ENCODE results near the gene ADCY10. TPM values are rescaled to one million over a fixed set of nuclear protein-coding genes. Genes with fewer than 3 reads are reported as not detected.

The ADCY10 gene
- total RNA-seq, 2 experiments from 2014 or later: 0.15 TPM; not detected in 1

GRCh38 chr1:167950569-167950968 lies 36.6 kb upstream of the ADCY10 start:
- H3K27ac ChIP-seq (ENCODE audit: low read depth, low read length, poor library complexity, severe bottlenecking): no peak overlapping the region
- POLR2A ChIA-PET: no interaction called here

DNA sequence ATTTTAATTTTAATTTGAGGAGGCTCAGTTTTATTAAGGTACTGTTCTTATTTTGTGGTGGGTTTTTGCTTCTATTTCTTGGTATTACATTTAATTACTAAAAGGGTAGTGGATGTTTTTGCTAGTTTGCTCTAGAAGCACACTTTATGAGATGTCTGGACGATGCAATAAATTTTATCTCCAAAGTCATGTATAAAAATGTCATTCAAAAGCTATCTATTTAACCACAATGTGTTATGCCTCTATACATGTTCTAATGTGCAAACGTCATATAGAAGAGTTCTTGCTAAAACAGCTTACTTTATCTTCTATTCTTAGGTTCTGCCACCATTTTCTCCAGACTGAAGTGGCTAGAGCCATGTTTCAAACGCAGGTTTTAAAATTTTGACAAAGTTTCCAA lies 35.9 kb upstream of the ADCY10 start:
- Histone ChIP-seq H3K27ac (ENCODE audit: low read depth, low read length, poor library complexity, severe bottlenecking) (no peak overlapping the region), H3K4me3 (ENCODE audit: low read depth, low read length, poor library complexity, severe bottlenecking) (no peak overlapping the region), H4K20me1 (ENCODE audit: insufficient read depth, low read length) (no peaks in the 10 kb centered on the region; the same call in 1 of the 2 replicates), H3K36me3 (ENCODE audit: insufficient read depth, low read length) (peaks cover 28% of the 10 kb centered on the region), H2AFZ (ENCODE audit: low read length) (no peak overlapping the region), H3K9me3 (ENCODE audit: low read length) (0 out of 2 replicates have a peak, but pooled peaks cover 14% of the 10 kb centered on the region), H3K4me1 (ENCODE audit: insufficient read depth, low read length, poor library complexity, severe bottlenecking) (no peaks in the 10 kb centered on the region), H3K9me2 (ENCODE audit: insufficient read depth, low read length) (no peaks in the 10 kb centered on the region), H3K4me2 (ENCODE audit: low read length) (no peak overlapping the region), H3K79me2 (ENCODE audit: insufficient read depth, low read depth, low read length) (peaks cover 63% of the 10 kb centered on the region)
- no TSS peak for BruUV-seq (replicated peaks)
- ChIA-PET CTCF (ENCODE audit: unreplicated experiment) (no interaction called here), POLR2A (interaction anchor here (1.4 to 1.5 kb wide), 2 partner anchors 19 to 20 kb away, joined by 3 to 4 read pairs; no protein-coding TSS in a partner anchor)
- intact Hi-C loops (cut with micrococcal nuclease; ENCODE audit: unreplicated experiment): no loop called here
- TF ChIP-seq EZH2phosphoT487 (IDR thresholded peaks at IDR 0.05; ENCODE audit: borderline replicate concordance, low read depth, low read length) (no peak), CTCF (conservative IDR thresholded peaks at IDR 0.05; ENCODE audit: low read length) (no peak)
- no peak for DNase-seq (ENCODE audit: low spot score)

More at GRCh38 chr1:167950569-167950968, 36.6 kb upstream of the ADCY10 start:
- Histone ChIP-seq H4K20me1 (ENCODE audit: insufficient read depth, low read length) (no peaks in the 10 kb centered on the region; the same call in 1 of the 2 replicates), H3K4me1 (ENCODE audit: insufficient read depth, low read length, poor library complexity, severe bottlenecking) (no peaks in the 10 kb centered on the region), H3K4me3 (ENCODE audit: low read depth, low read length, poor library complexity, severe bottlenecking) (no peak overlapping the region), H3K79me2 (ENCODE audit: insufficient read depth, low read depth, low read length) (peaks cover 55% of the 10 kb centered on the region), H3K9me2 (ENCODE audit: insufficient read depth, low read length) (no peaks in the 10 kb centered on the region), H2AFZ (ENCODE audit: low read length) (no peak overlapping the region), H3K4me2 (ENCODE audit: low read length) (no peak overlapping the region), H3K9me3 (ENCODE audit: low read length) (0 out of 2 replicates have a peak, but pooled peaks cover 9% of the 10 kb centered on the region), H3K36me3 (ENCODE audit: insufficient read depth, low read length) (peaks cover 35% of the 10 kb centered on the region)
- TF ChIP-seq EZH2phosphoT487 (IDR thresholded peaks at IDR 0.05; ENCODE audit: borderline replicate concordance, low read depth, low read length) (no peak), CTCF (conservative IDR thresholded peaks at IDR 0.05; ENCODE audit: low read length) (no peak)
- intact Hi-C loops (cut with micrococcal nuclease; ENCODE audit: unreplicated experiment): no loop called here
- BruUV-seq (replicated peaks): no TSS peak
- CTCF ChIA-PET (ENCODE audit: unreplicated experiment): no interaction called here
- no peak for DNase-seq (ENCODE audit: low spot score)

- no TSS peak for BruUV-seq (replicated peaks)
- DNase-seq (ENCODE audit: low spot score): no peak
- peaks cover 24% of the 10 kb centered on the region for H3K36me3 ChIP-seq (ENCODE audit: insufficient read depth, low read length)
- no peaks in the 10 kb centered on the region for H3K4me1 ChIP-seq (ENCODE audit: insufficient read depth, low read length, poor library complexity, severe bottlenecking)
- H3K79me2 ChIP-seq (ENCODE audit: insufficient read depth, low read depth, low read length): peaks cover 83% of the 10 kb centered on the region
- no peak for TF ChIP-seq EZH2phosphoT487 (IDR thresholded peaks at IDR 0.05; ENCODE audit: borderline replicate concordance, low read depth, low read length)
- TF ChIP-seq CTCF (conservative IDR thresholded peaks at IDR 0.05; ENCODE audit: low read length): no peak
- H3K9me3 ChIP-seq (ENCODE audit: low read length): peaks cover 14% of the 10 kb centered on the region; the same call in 1 of the 2 replicates
- ChIA-PET POLR2A (no interaction called here), CTCF (ENCODE audit: unreplicated experiment) (no interaction called here)
- H3K4me3 ChIP-seq (ENCODE audit: low read depth, low read length, poor library complexity, severe bottlenecking): no peak overlapping the region
- H3K4me2 ChIP-seq (ENCODE audit: low read length): no peak overlapping the region
- H2AFZ ChIP-seq (ENCODE audit: low read length): no peak overlapping the region
- no peak overlapping the region for H3K27ac ChIP-seq (ENCODE audit: low read depth, low read length, poor library complexity, severe bottlenecking)
- no peaks in the 10 kb centered on the region; the same call in 1 of the 2 replicates for H4K20me1 ChIP-seq (ENCODE audit: insufficient read depth, low read length)
- intact Hi-C loops (cut with micrococcal nuclease; ENCODE audit: unreplicated experiment): no loop called here
- no peaks in the 10 kb centered on the region for H3K9me2 ChIP-seq (ENCODE audit: insufficient read depth, low read length)
These were observed 33.8 kb upstream of the ADCY10 start for GRCh38 chr1:167947733-167948132.
